Mesendoderm (in vitro differentiated cells): Measurements from ENCODE around the gene BACE1.
"Not testable (repeated sequence)": the region's sequence is repeated elsewhere in the genome, so short reads cannot be mapped to it uniquely, and the experiment has no call there.

Experiments used
- DNase-seq: peaks from one replicate; pipeline ENCODE4 v3.0.0; 2013
- H2AK5ac ChIP-seq: 2 replicates; pipeline ENCODE4 v1.6.1; 2013; ENCODE audit warnings: low read length, inconsistent platforms
- H2BK120ac ChIP-seq: 2 replicates; pipeline ENCODE4 v1.6.1; 2013; ENCODE audit warnings: low read depth, mild to moderate bottlenecking, low read length, moderate library complexity, mixed read lengths
- H2BK15ac ChIP-seq: replicated peaks from 2 replicates; pipeline ENCODE4 v1.6.1; 2013; ENCODE audit warnings: low read depth, mild to moderate bottlenecking, moderate library complexity
- H2BK5ac ChIP-seq: 2 replicates; pipeline ENCODE4 v1.6.1; 2013; ENCODE audit warnings: low read length, inconsistent platforms
- H3K18ac ChIP-seq: 2 replicates; pipeline ENCODE4 v1.6.1; 2013; ENCODE audit warnings: mild to moderate bottlenecking, low read length, mixed read lengths
- H3K23ac ChIP-seq: one replicate; pipeline ENCODE4 v1.6.1; 2013; ENCODE audit warnings: low read length
- H3K27ac ChIP-seq: 2 replicates; pipeline ENCODE4 v1.5.1; 2013; ENCODE audit warnings: low read depth, mild to moderate bottlenecking, inconsistent platforms, low read length, moderate library complexity
- H3K27me3 ChIP-seq: 2 replicates; pipeline ENCODE4 v1.6.1; 2013; ENCODE audit warnings: low read length, control low read depth, mild to moderate bottlenecking, inconsistent platforms; ENCODE audit not compliant: insufficient read depth, poor library complexity
- H3K36me3 ChIP-seq: 2 replicates; pipeline ENCODE4 v1.6.1; 2013; ENCODE audit warnings: low read length, inconsistent platforms; ENCODE audit not compliant: control insufficient read depth, insufficient read depth
- H3K4ac ChIP-seq: one replicate; pipeline ENCODE4 v1.6.1; 2013; ENCODE audit warnings: low read depth, mild to moderate bottlenecking, low read length, moderate library complexity
- H3K4me1 ChIP-seq: 2 replicates; pipeline ENCODE4 v1.6.1; 2013; ENCODE audit warnings: low read depth, low read length, inconsistent platforms; ENCODE audit not compliant: control insufficient read depth
- H3K4me2 ChIP-seq: 2 replicates; pipeline ENCODE4 v1.6.1; 2013; ENCODE audit warnings: low read length
- H3K4me3 ChIP-seq: 2 replicates; pipeline ENCODE4 v1.5.1; 2013; ENCODE audit warnings: mild to moderate bottlenecking, low read length
- H3K56ac ChIP-seq: one replicate; pipeline ENCODE4 v1.6.1; 2013; ENCODE audit warnings: low read length
- H3K79me1 ChIP-seq: 2 replicates; pipeline ENCODE4 v1.6.1; 2013; ENCODE audit warnings: low read length, inconsistent platforms
- H3K79me2 ChIP-seq: 2 replicates; pipeline ENCODE4 v1.6.1; 2013; ENCODE audit warnings: mild to moderate bottlenecking, low read length; ENCODE audit not compliant: control insufficient read depth, insufficient read depth
- H3K9ac ChIP-seq: 2 replicates; pipeline ENCODE4 v1.6.1; 2013; ENCODE audit warnings: low read length, inconsistent platforms
- H4K5ac ChIP-seq: one replicate; pipeline ENCODE4 v1.6.1; 2013; ENCODE audit warnings: low read length
- H4K8ac ChIP-seq: one replicate; pipeline ENCODE4 v1.6.1; 2013; ENCODE audit warnings: low read depth, mild to moderate bottlenecking, control low read depth, low read length, moderate library complexity
- WGBS: extraction: QIAGEN DNeasy Blood & Tissue Kit; methylation state at CpG from one replicate; pipeline ENCODE4 v1.1.7; 2013; ENCODE audit warnings: low lambda C conversion rate, missing lambda C conversion rate; ENCODE audit not compliant: insufficient coverage; ENCODE audit errors: extremely low coverage; 5-methylcytosine and 5-hydroxymethylcytosine counted together

BACE1 gene

DNA sequence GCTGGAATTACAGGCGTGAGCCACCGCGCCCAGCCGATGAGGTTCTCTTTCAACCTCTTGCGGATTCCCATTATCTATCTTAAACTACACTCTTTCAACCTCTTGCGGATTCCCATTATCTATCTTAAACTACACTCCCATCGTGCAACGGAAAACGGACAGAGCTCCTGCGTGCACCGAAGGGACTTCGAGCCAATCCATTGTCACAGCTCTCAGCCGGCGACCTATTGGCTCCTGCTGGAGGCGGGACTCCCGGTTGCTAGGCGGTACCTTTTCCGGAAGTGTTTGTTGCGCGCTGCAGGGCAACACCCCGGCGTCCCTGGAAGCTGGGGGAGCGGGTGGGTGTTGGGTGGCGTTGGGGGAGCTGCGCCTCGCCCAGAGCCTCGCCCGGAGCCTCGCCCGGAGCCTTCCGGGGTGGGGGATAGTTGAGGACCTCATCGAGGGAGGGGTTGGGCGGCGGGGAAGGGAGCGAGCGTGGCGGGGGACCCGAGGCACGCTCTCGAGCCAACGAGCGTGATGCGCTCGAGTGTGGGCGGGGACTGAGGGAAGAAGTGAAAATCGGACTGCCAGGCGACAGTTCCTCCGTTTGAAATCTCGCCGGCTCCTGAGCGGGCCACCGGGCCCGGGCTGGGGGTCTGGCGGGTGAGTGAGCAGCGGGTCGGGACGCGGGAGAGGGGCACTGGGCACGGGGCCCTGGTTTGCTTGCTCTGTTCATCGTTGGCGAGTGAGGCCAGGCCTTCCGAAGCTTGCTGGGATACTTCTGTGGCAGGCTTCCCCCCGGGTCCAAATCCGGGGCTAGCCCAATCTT lies 11.7 kb upstream of the BACE1 start, which contains the start of gene CEP164:
Gene CEP164, plus strand, starts transcription at position 288 of the 808 bp plus-strand sequence. CDS start 10,733 bp downstream, outside the sequence.
- no peak within 1 kb of the TSS for H2BK120ac ChIP-seq

DNA sequence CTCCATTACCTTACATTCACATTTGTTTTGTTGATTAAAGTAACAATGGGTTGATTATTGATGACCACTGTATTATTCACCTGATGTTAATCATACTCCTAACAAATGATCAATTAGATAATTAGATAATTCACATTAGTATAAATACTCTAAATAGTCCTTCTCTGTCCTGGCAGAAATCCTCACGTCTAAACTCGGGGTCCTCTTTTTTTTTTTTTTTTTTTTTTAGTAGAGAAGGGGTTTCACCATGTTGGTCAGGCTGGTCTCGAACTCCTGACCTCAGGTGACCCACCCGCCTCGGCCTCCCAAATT lies 11.2 kb upstream of the BACE1 start:
- H3K9ac ChIP-seq, H2BK5ac ChIP-seq, H3K56ac ChIP-seq, H3K27ac ChIP-seq, H3K23ac ChIP-seq, H4K5ac ChIP-seq, H3K4ac ChIP-seq, H3K4me2 ChIP-seq, H3K4me1 ChIP-seq, H2BK15ac ChIP-seq, H2AK5ac ChIP-seq, H3K79me2 ChIP-seq, H3K27me3 ChIP-seq, DNase-seq, H3K79me1 ChIP-seq, H4K8ac ChIP-seq, H3K4me3 ChIP-seq, H2BK120ac ChIP-seq, H3K18ac ChIP-seq, H3K36me3 ChIP-seq: not testable (repeated sequence)
- WGBS: no CpG with 5 or more reads among the region's 5 CpGs

More for the DNA sequence above, 11.7 kb upstream of the BACE1 start, which contains the start of gene CEP164:
- no peak within 1 kb of the TSS for H2AK5ac ChIP-seq
- peak within 1 kb of the TSS; percentile 89 for H3K4me3 ChIP-seq
- H3K27ac ChIP-seq: peak within 1 kb of the TSS; percentile 32
- no peak within 1 kb of the TSS for H2BK15ac ChIP-seq
- H3K79me2 ChIP-seq: no peaks in the 10 kb centered on the region
- H3K23ac ChIP-seq: no peak within 1 kb of the TSS
- H4K5ac ChIP-seq: no peak within 1 kb of the TSS
- H3K27me3 ChIP-seq: no peaks in the 10 kb centered on the region
- WGBS: no CpG with 5 or more reads among the region's 64 CpGs
- DNase-seq: peak; percentile 99
- H3K18ac ChIP-seq: peak within 1 kb of the TSS; percentile 65
- H3K36me3 ChIP-seq: no peaks in the 10 kb centered on the region
- peak within 1 kb of the TSS; percentile 73 for H3K4ac ChIP-seq
- no peak within 1 kb of the TSS for H2BK5ac ChIP-seq
- peak within 1 kb of the TSS; percentile 59 for H3K4me2 ChIP-seq
- H4K8ac ChIP-seq: no peak within 1 kb of the TSS
- peaks cover 2% of the 10 kb centered on the region for H3K79me1 ChIP-seq
- H3K9ac ChIP-seq: peak within 1 kb of the TSS; percentile 91
- peaks cover 3% of the 10 kb centered on the region for H3K4me1 ChIP-seq
- peak within 1 kb of the TSS; percentile 89 for H3K56ac ChIP-seq

DNA sequence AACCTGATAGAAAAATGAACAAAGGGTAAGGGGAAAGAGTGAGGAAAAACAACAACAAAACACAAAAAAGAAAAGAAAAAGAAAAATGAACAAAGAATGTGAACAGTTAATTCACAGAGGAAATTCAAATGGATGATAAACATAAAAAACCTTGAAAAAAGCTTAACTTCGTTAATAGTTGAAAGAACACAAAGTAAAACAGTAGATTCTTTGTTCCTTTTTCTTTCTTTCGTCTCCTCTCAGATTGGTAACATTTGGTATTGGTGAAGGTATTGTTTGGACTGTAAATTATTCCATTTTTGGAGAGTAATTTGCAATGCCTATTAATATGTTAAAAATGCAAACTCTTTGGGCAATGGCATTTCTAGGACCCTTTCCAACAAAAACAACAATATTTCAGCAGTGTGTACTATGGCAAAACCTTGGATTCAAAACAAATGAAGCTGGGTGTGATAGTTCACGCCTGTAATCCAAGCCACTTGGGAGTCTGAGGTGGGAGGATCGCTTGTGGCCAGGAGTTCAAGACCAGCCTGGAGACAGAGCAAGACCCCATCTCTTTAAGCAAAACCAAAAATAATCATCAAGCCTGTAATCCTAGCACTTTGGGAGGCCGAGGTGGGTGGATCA lies 3.3 kb upstream of the BACE1 start:
- no peak overlapping the region for H3K4me3 ChIP-seq
- no peak overlapping the region for H2AK5ac ChIP-seq
- no peaks in the 10 kb centered on the region for H3K79me1 ChIP-seq
- no peak overlapping the region for H3K23ac ChIP-seq
- H3K4ac ChIP-seq: no peak overlapping the region
- no peaks in the 10 kb centered on the region for H3K79me2 ChIP-seq
- no peak overlapping the region for H2BK5ac ChIP-seq
- H3K18ac ChIP-seq: no peak overlapping the region
- H3K4me2 ChIP-seq: no peak overlapping the region
- DNase-seq: no peak
- no peak overlapping the region for H2BK15ac ChIP-seq
- H3K27me3 ChIP-seq: no peaks in the 10 kb centered on the region
- H4K5ac ChIP-seq: no peak overlapping the region
- H3K56ac ChIP-seq: no peak overlapping the region
- H3K27ac ChIP-seq: no peak overlapping the region
- WGBS: no CpG with 5 or more reads among the region's 5 CpGs
- no peak overlapping the region for H2BK120ac ChIP-seq
- H3K36me3 ChIP-seq: no peaks in the 10 kb centered on the region
- H4K8ac ChIP-seq: no peak overlapping the region
- H3K4me1 ChIP-seq: peaks cover 6% of the 10 kb centered on the region
- H3K9ac ChIP-seq: no peak overlapping the region

DNA sequence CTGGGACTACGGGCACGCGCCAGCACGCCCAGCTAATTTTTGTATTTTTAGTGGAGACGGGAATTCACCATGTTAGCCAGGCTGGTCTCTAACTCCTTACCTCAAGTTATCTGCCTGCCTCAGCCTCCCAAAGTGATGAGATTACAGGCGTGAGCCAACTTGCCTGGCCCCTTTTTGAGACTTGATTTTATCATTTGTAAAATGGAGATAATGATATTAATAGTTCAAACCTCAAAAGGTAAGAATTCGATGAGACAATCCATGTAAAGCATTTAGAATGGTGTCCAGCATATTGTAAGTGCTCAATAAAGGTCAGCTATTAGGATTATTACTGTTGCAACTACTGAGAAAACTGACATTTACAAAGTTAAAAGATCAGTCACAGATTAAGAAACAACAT lies 2.7 kb upstream of the BACE1 start:
- no peak overlapping the region for H4K8ac ChIP-seq
- no peak overlapping the region for H3K4me3 ChIP-seq
- H3K18ac ChIP-seq: no peak overlapping the region
- no peaks in the 10 kb centered on the region for H3K79me1 ChIP-seq
- no peak overlapping the region for H3K56ac ChIP-seq
- H2AK5ac ChIP-seq: no peak overlapping the region
- no peaks in the 10 kb centered on the region for H3K79me2 ChIP-seq
- H3K27ac ChIP-seq: no peak overlapping the region
- no peaks in the 10 kb centered on the region for H3K36me3 ChIP-seq
- no peak for DNase-seq
- no CpG with 5 or more reads among the region's 7 CpGs for WGBS
- H3K4me1 ChIP-seq: peaks cover 8% of the 10 kb centered on the region
- no peak overlapping the region for H4K5ac ChIP-seq
- H3K23ac ChIP-seq: no peak overlapping the region
- H3K27me3 ChIP-seq: no peaks in the 10 kb centered on the region
- no peak overlapping the region for H3K4me2 ChIP-seq
- no peak overlapping the region for H3K9ac ChIP-seq
- H2BK15ac ChIP-seq: no peak overlapping the region
- no peak overlapping the region for H2BK120ac ChIP-seq
- H2BK5ac ChIP-seq: no peak overlapping the region
- H3K4ac ChIP-seq: no peak overlapping the region

DNA sequence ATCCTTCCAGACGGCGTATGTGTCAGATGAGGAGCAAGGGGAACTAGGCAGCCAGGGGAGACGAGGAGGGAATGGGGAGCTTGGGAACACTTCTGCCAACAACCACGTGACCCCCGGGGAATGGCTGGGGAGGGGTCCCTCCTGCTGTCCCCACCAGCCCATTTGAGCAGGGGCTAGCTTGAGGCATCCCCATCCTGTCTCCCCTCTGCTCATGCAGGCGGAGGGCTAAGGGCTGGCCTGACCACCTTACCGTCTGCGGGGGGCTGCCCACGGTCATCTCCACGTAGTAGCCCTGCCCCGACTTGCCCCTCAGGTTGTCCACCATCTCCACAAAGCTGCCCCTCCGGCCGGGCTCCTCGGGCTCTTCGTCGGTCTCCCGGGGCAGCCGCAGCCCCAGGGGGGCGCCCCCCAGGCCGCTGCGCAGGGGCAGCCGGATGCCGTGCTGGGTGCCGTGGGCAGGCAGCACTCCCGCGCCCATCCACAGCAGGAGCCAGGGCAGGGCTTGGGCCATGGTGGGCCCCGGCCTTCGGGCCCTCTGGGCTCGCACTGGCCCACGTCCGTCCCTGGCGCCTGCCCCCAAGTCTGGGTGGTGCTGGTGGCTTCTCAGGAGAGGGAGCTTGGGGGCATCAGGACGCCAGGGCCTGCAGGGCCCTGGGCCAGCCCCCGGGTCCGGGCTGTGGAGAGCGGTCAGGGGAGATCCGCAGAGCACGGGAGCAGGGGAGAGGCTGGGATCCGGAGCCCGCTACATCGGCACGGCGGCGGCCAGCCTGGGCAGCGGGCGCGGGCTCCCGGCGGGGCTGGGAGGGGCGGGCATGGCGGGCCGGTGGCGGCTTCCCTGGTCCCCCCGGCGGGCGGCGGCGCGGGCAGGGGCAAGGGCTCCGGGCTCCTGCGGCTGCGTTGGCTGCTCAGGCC lies 515 bp downstream of the BACE1 start:
- H3K79me2 ChIP-seq: no peaks in the 10 kb centered on the region
- no peaks in the 10 kb centered on the region for H3K79me1 ChIP-seq
- H3K56ac ChIP-seq: peak overlapping the region; percentile 86
- H3K23ac ChIP-seq: peak overlapping the region; percentile 57
- H4K5ac ChIP-seq: no peak overlapping the region
- no peak overlapping the region for H2BK5ac ChIP-seq
- H2BK15ac ChIP-seq: no peak overlapping the region
- H3K36me3 ChIP-seq: no peaks in the 10 kb centered on the region
- H3K27ac ChIP-seq: no peak overlapping the region
- H3K4me2 ChIP-seq: peak overlapping the region; percentile 89
- no peaks in the 10 kb centered on the region for H3K27me3 ChIP-seq
- H3K9ac ChIP-seq: peak overlapping the region; percentile 79
- H4K8ac ChIP-seq: no peak overlapping the region
- DNase-seq: no peak
- peak overlapping the region; percentile 19 for H3K18ac ChIP-seq
- H3K4me3 ChIP-seq: peak overlapping the region; percentile 57
- no peak overlapping the region for H2AK5ac ChIP-seq
- peaks cover 8% of the 10 kb centered on the region for H3K4me1 ChIP-seq
- peak overlapping the region; percentile 41 for H3K4ac ChIP-seq
- WGBS: no CpG with 5 or more reads among the region's 62 CpGs
- H2BK120ac ChIP-seq: no peak overlapping the region
